ENCODE data around the gene MTAP.

GRCh38 chr9:21883642-21884041, 81.2 kb downstream of the MTAP start:
- TF ChIP-seq CTCF (IDR thresholded peaks at IDR 0.05; ENCODE audit: insufficient read depth, low read length) (no peak), POLR2AphosphoS5 (IDR thresholded peaks at IDR 0.05; ENCODE audit: low read depth) (no peak; the same call in 1 of the 2 replicates), REST (IDR thresholded peaks at IDR 0.05; ENCODE audit: insufficient replicate concordance, low read depth) (no peak), GABPA (IDR thresholded peaks at IDR 0.05; ENCODE audit: low read depth) (no peak), SPI1 (IDR thresholded peaks at IDR 0.05; ENCODE audit: borderline replicate concordance, low read depth) (peak; percentile 26; the same call in 1 of the 2 replicates)

Data from HL-60 (cell line).